LHCN-M2 (cell line): ENCODE measurements around the gene TTLL10. TPM values are rescaled to one million over a fixed set of nuclear protein-coding genes. Genes with fewer than 3 reads are reported as not detected.

Source experiments
- DNase-seq: peaks from one replicate; pipeline ENCODE4 v3.0.0-alpha.2; 2012; ENCODE audit warnings: low read depth
- total RNA-seq: library from RNA; depleted of rRNA; stranded (reverse); fragments of >200 nt; gene quantifications from 2 replicates; pipeline ENCODE4 v1.2.3, GENCODE V29; 2014

Gene TTLL10
- total RNA-seq, 1 experiment from 2014 or later, result not detected

DNA sequence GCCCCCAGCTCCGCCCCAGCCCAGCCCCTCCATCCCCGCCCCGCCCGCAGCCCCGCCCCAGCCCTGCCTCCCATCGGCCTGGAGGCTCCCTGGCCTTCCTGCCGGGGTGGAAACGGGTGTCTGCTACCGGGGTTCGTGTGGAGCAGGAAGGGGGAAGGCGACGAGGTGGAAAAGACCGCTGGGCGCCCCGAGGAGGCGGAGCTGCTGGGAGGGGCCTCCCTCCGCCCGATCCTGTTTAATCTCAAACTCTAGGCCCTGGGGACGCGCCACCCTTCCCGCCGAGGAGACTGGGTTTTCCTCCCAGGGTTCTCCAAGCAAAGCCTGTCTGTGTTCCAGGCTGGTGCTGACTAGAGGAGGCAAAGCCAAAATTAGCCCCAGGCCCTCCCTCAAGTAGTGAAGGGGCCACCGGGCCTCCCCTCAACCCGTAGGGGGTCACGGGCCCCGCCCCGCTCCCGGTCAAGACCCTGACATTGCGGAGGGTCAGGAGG, 16.2 kb upstream of the TTLL10 start:
- peak; percentile 80 for DNase-seq

DNA sequence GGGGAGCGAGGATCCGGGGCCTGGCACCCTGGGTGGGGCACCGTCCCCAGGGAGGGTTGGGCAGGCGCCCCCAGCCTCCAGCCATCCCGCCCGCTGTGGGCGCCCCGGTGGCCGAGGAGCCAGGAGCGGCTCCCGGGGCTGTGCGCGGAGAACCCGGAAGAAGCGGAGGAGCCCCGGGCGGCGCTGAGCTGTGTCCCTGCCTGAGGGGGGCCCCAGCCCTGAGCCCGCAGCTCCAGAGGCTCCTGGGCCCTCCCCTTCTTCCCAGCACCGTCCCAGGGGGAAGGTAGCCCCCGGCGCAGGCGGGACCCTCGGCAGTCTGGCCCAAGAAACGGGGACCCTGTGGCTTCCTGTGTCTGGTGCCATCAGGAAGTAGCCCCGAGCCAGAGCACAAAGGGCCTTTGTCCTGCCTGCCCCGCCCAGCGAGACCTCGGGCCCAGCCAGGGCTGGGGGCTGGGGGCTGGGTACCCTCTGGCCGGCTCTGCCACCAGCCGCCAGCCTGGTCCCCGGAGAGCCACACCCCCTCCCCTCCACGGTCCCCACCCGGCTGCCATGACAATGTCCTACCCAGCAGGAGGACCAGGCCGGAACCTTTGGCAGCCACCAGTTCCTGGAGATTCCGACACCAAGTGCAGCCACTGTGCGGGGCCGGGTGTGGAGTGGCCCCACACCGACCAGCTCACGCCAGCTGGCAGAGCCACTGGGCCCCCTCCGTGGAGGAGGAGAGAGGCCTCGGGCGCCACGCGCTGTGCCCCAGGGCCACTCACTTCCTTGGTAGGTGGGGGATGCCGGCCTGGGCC, 15.6 kb upstream of the TTLL10 start:
- DNase-seq, result peak; percentile 11

DNA sequence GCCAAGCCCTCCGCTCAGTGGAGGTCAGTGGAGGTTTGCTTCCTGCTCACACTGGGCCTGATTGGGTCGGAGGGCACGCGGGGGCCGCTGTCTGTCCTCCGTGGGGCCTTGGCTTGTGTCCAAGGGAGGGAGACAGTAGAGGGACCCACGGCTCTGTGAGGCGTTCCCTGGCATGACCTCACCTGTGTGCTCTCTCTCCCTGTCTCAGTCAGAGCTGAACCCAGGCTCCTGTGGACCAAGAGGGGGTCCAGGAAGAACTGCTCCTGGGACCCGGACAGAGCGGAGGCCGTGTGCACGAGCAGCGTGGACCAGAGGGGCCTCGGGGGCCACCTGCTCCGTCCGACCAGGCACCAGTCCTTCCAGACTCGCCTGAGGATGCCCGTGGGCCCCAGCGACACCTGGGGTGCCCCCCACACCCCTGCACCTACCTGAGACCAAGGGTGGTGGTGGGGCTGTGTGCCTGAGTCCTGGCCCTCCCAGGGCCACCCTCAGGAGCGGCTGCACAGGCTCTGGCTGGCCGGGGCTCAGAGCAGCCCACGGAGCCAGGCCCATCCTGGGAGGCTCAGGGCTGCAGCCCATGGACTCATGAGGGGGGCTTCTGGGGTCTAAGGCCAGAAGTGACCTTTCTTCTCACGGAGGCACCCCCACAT, 13.3 kb upstream of the TTLL10 start:
- DNase-seq, result no peak

DNA sequence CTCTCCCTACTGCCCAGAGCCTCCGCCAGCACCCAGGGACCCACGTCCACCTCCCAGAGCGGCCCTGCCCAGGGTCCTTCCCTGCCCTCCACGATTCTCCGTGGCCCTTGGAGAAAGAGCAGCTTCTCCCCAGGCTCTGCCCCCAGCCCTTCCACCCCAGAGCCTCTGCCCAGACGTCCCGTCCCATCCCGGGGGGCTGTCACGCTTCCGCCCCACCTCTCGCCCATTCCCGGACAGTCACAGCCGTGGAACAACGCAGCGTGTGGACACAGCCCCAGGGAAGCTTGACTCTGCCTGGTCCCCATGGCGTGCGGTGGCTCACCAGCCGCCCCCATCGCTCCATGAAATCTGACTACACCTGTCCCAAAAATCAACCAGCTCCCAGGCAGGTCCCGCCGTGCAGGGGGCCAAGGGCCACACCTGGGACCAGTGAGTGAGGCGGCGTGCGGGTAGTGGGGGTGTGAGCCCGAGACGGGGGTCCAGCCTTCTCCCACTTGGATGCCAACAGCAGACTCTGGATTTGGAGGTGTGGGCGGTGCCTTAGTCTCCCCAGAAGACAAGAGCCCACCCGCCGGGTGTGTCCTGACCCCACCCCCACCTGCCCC, 12.5 kb upstream of the TTLL10 start:
- DNase-seq, result no peak

GRCh38 chr1:1161683-1162079, 12.0 kb upstream of the TTLL10 start:
- DNase-seq, result no peak

GRCh38 chr1:1162597-1163537, 10.8 kb upstream of the TTLL10 start:
- no peak for DNase-seq

- DNase-seq, result no peak
Observed at GRCh38 chr1:1163538-1164070, 10.1 kb upstream of the TTLL10 start.

DNA sequence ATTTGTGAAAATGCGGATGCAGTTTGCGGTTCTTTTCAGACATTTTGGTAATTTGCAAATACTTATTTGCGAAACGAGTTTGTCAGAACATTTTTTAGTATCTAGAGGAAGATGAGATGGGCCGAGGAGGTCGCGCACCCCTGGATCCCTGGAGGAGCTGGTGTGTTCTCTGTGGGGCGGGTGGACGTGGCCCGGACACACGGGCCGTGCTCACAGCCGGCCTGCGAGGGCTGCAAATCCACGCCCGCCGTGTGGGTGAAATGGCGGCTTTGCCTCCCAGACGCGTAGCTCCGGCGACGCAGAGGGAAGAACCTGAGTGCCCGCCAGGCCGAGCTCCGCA, 9.3 kb upstream of the TTLL10 start:
- no peak for DNase-seq

GRCh38 chr1:1164701-1165451, 8.8 kb upstream of the TTLL10 start:
- DNase-seq, result no peak

DNA sequence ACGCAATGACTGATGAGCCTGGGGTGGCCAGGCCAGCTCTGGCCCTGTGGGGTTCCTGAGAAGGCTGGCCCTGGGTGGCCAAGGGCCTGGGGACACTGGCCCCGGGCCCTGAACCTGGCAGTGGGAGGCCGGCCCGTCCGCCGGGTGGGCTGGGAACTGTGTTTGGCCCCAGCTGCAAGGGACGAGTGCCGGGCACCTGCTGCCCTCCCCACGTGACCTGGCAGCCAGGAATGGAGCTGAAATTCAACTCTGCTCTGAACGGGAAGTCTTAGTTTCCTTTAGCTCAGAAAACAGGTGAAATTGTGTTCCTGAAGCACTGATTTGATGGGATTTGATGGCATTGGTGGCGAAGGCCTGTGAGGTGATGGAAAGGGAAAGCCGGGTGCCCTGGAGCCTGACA, 8.2 kb upstream of the TTLL10 start:
- no peak for DNase-seq

DNA sequence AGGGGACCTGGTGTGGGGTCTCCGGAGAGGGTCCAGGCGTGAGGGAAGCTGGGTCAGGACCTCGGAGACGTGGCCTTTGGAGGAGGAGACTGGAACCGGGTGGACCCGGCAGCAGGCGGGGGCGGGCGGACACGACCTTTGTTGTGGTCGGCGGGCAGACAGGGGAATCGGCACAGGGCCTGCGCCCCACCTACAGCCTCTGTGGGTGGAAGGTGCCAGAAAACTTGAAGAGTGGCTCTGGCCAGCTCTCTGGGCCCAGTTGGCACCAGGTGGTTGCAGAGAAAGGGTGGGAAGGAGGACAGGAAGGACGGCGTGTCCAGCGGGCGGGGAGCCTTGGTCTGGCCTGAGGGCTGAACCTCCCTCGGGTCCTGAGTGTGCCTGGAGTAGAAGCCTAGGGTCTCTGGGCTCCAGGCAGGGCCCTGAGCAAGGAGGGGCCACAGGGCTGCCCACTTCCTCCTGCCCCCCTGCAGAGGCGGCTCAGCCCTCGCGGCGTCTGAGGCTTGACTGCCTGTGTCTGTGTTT, 7.7 kb upstream of the TTLL10 start:
- no peak for DNase-seq

- DNase-seq, result no peak
Observed at GRCh38 chr1:1166642-1167397, 6.9 kb upstream of the TTLL10 start.

DNA sequence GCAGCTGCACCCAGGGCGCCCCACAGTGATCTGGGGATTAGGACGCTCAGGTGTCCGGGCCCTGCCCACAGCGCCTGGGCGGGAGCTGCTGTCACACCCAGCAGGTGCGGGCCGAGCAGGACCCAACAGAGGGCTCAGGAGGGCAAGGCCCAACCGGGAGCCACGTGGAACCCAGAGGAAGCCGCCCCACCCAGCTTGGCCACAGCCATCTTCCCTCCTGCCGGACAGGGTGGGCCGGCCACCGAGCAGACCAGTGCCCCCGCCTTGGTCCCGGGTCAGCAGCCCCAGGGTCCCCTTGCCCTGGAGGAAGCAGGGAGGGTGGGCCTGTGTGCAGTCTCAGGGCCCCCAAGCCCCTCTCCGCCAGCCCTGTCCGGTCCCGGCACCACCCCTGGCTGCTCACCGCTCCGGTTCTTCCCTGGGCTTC, 6.3 kb upstream of the TTLL10 start:
- no peak for DNase-seq

DNA sequence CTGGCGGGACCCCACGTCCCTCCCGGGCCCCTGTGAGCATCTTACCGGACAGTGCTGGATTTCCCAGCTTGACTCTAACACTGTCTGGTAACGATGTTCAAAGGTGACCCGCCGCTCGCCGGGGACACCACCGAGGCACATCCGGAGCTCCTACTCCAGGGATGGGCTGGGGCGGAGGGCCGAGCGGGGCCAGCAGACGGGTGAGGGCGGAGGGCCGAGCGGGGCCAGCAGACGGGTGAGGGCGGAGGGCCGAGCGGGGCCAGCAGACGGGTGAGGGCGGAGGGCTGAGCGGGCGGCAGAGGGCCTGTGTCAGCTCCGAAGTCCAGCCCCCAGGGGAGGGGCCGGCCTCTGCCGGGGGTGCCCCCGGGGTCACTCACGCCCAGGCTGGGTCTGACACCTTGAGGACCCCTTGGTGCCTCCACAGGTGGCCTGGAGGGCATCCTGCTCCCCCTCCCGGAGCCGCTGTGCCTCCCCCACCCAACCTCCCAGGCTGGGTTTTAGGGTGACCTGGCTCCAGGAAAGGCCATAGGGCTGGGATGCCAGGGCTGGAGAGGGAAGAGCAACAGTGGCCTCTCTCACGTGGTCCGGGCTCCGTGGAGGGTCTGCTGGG, 5.7 kb upstream of the TTLL10 start:
- no peak for DNase-seq

DNA sequence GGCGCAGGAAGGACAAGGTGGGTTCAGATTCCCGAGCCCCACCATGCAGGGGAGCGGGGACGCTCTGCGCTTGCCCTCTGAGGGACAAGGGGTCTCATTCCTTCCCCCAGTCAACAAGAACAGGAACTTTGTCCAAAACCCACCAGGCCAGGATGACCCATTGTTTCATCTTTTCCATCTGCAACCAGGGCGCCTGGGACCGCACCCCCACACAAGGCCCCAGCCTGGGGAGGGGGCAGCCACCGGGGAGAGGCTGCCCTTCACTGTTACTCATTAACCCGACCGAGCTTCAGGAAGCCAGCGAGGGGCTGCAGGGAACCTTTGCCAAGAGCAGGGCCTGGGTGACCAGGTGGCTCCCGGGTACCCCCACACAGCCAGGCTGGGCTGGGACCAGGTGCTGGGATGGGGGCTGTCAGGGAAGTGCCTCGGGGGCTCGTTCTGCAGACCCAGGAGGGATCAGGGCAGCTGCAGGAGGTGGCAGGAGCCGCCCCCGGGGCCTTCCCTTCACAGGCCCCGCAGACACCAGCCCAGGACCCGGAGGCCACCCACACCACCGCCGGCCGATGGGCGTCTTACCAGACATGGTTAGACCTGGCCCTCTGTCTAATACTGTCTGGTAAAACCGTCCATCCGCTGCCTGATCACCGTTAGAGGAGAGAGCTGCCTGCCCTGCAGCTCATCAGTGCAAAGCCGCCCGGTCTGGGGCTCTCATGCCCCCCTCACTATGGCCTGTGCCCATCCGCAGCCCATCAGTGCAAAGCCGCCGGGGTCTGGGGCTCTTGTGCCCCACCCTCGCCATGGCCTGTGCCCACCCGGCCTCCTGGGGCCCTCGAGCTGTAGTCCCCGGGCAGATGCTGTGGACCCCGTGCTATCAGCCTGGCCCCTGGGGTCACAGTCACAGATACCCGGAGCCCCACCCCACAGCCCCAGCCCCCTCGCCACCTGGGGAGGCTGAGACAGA, 4.9 kb upstream of the TTLL10 start:
- DNase-seq, result no peak

GRCh38 chr1:1169429-1170214, 4.1 kb upstream of the TTLL10 start:
- DNase-seq, result no peak
